HepG2 (cell line): ENCODE measurements around the gene PXK. TPM values are rescaled to one million over a fixed set of nuclear protein-coding genes. Genes with fewer than 3 reads are reported as not detected.

Source experiments
- PCBP2 ChIP-seq: fragments of 200-400 bp; formaldehyde crosslinking; optimal IDR thresholded peaks from 2 replicates; pipeline ENCODE3; 2018; ENCODE audit warnings: low read length, low read depth; ENCODE audit not compliant: poor library complexity, severe bottlenecking
- POLR2G ChIP-seq: fragments of 200-400 bp; formaldehyde crosslinking; IDR thresholded peaks from 2 replicates; pipeline ENCODE4 v1.6.1; 2018; ENCODE audit warnings: mild to moderate bottlenecking, low read depth, low read length, moderate library complexity
- RFX3 ChIP-seq: IDR thresholded peaks from 2 replicates; pipeline ENCODE4 v1.6.1; 2016; ENCODE audit warnings: missing biosample characterization, missing genetic modification reagents
- SAP130 ChIP-seq: IDR thresholded peaks from 2 replicates; pipeline ENCODE4 v1.6.1; 2016; ENCODE audit warnings: low read depth
- ZC3H4 ChIP-seq: sonication (generic); formaldehyde crosslinking; IDR thresholded peaks from 2 replicates; pipeline ENCODE4 v1.4.0; 2020; ENCODE audit warnings: missing genetic modification reagents, borderline replicate concordance
- ZNF101 ChIP-seq: sonication (generic); formaldehyde crosslinking; IDR thresholded peaks from 2 replicates; pipeline ENCODE4 v1.4.0; 2020; ENCODE audit warnings: mild to moderate bottlenecking, low read depth, missing genetic modification reagents, borderline replicate concordance
- ZNF496 ChIP-seq: sonication (generic); formaldehyde crosslinking; IDR thresholded peaks from 2 replicates; pipeline ENCODE4 v1.8.1; 2023; ENCODE audit warnings: mild to moderate bottlenecking, moderate library complexity, missing genetic modification reagents; ENCODE audit not compliant: insufficient replicate concordance
- ZNF841 ChIP-seq: sonication (generic); formaldehyde crosslinking; IDR thresholded peaks from 2 replicates; pipeline ENCODE4 v1.8.1; 2023; ENCODE audit warnings: missing genetic modification reagents, borderline replicate concordance
- polyA plus RNA-seq, 8 experiments: library from polyadenylated mRNA; depleted of rRNA in 3 of 8; stranded (reverse) in 7 of 8; unstranded in 1 of 8; fragments of >200 nt; fragmentation: Illumina TruSeq in 4 of 8; extraction: Trizol in 4 of 8; gene quantifications; 2 replicates each; pipeline versions ENCODE4 v1.2.1 to v1.2.3, GENCODE V29; 2011 to 2016; ENCODE audit warnings: low read depth in 4 of 8, missing spikeins in 1 of 8, mixed read lengths in 1 of 8; ENCODE audit not compliant: insufficient read depth in 1 of 8
- total RNA-seq, 5 experiments: library from RNA; depleted of rRNA; stranded (reverse); fragments of >200 nt; fragmentation: Illumina TruSeq; extraction: Trizol; gene quantifications; 2 replicates each; pipeline ENCODE4 v1.2.3, GENCODE V29; 2016; ENCODE audit warnings: low read depth in 1 of 5
- TF ChIP-seq, protein P1 (sequence below): IDR thresholded peaks from 2 replicates; pipeline ENCODE4 v1.4.0; 2020; ENCODE audit warnings: mild to moderate bottlenecking, missing genetic modification reagents
- TF ChIP-seq, protein P2 (sequence below): sonication (generic); formaldehyde crosslinking; IDR thresholded peaks from 2 replicates; pipeline ENCODE4 v1.4.0; 2020; ENCODE audit warnings: missing genetic modification reagents
- TF ChIP-seq, protein P3 (sequence below): sonication (generic); formaldehyde crosslinking; IDR thresholded peaks from 2 replicates; pipeline ENCODE4 v1.4.0; 2020; ENCODE audit warnings: low read depth, missing genetic modification reagents
- TF ChIP-seq, protein P4 (sequence below): sonication (generic); formaldehyde crosslinking; IDR thresholded peaks from 2 replicates; pipeline ENCODE4 v1.9.0; 2022; ENCODE audit warnings: missing genetic modification reagents, mild to moderate bottlenecking, borderline replicate concordance
- TF ChIP-seq, protein P5 (sequence below): sonication (generic); formaldehyde crosslinking; IDR thresholded peaks from 2 replicates; pipeline ENCODE4 v1.5.0; 2020; ENCODE audit warnings: missing genetic modification reagents, mild to moderate bottlenecking, borderline replicate concordance

PXK gene
- total and polyA plus RNA-seq, 2 of the 13 experiments (the other 11 are each of a cell fraction or from before 2014, with no cell fraction given): 6.4 to 18.6 TPM

DNA sequence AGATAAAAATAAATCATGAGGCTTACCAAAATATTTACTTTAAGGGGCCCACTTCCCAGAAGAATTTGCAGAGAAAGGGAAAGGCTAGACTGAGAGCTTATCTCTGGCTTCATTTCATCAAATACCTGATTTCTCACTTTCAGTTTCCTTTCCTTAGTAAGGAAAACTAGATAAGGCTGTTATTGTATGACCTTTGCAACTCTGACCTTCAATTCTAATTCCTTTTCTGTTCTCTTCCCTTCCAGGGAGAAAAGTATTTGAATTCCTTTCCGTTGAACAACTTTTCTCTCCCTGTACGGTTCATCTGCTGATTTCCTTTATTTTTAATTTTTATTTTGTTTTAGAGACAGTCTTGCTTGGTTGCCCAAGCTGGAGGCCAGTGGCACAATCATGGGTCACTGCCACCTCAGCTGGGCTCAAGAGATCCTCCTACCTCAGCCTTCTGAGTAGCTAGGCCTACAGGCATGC, 7.1 kb upstream of the PXK start (continued):
- no peak for TF ChIP-seq POLR2G
- TF ChIP-seq PCBP2: no peak
- TF ChIP-seq SAP130 (CRISPR knock-in tag): 0 out of 2 replicates have a peak, but pooled peaks have one; percentile 21
- TF ChIP-seq, protein P1, sequence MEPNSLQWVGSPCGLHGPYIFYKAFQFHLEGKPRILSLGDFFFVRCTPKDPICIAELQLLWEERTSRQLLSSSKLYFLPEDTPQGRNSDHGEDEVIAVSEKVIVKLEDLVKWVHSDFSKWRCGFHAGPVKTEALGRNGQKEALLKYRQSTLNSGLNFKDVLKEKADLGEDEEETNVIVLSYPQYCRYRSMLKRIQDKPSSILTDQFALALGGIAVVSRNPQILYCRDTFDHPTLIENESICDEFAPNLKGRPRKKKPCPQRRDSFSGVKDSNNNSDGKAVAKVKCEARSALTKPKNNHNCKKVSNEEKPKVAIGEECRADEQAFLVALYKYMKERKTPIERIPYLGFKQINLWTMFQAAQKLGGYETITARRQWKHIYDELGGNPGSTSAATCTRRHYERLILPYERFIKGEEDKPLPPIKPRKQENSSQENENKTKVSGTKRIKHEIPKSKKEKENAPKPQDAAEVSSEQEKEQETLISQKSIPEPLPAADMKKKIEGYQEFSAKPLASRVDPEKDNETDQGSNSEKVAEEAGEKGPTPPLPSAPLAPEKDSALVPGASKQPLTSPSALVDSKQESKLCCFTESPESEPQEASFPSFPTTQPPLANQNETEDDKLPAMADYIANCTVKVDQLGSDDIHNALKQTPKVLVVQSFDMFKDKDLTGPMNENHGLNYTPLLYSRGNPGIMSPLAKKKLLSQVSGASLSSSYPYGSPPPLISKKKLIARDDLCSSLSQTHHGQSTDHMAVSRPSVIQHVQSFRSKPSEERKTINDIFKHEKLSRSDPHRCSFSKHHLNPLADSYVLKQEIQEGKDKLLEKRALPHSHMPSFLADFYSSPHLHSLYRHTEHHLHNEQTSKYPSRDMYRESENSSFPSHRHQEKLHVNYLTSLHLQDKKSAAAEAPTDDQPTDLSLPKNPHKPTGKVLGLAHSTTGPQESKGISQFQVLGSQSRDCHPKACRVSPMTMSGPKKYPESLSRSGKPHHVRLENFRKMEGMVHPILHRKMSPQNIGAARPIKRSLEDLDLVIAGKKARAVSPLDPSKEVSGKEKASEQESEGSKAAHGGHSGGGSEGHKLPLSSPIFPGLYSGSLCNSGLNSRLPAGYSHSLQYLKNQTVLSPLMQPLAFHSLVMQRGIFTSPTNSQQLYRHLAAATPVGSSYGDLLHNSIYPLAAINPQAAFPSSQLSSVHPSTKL (CRISPR knock-in tag): peak; percentile 45; the same call in 1 of the 2 replicates
- TF ChIP-seq ZNF101 (CRISPR knock-in tag): no peak
- TF ChIP-seq, protein P2, sequence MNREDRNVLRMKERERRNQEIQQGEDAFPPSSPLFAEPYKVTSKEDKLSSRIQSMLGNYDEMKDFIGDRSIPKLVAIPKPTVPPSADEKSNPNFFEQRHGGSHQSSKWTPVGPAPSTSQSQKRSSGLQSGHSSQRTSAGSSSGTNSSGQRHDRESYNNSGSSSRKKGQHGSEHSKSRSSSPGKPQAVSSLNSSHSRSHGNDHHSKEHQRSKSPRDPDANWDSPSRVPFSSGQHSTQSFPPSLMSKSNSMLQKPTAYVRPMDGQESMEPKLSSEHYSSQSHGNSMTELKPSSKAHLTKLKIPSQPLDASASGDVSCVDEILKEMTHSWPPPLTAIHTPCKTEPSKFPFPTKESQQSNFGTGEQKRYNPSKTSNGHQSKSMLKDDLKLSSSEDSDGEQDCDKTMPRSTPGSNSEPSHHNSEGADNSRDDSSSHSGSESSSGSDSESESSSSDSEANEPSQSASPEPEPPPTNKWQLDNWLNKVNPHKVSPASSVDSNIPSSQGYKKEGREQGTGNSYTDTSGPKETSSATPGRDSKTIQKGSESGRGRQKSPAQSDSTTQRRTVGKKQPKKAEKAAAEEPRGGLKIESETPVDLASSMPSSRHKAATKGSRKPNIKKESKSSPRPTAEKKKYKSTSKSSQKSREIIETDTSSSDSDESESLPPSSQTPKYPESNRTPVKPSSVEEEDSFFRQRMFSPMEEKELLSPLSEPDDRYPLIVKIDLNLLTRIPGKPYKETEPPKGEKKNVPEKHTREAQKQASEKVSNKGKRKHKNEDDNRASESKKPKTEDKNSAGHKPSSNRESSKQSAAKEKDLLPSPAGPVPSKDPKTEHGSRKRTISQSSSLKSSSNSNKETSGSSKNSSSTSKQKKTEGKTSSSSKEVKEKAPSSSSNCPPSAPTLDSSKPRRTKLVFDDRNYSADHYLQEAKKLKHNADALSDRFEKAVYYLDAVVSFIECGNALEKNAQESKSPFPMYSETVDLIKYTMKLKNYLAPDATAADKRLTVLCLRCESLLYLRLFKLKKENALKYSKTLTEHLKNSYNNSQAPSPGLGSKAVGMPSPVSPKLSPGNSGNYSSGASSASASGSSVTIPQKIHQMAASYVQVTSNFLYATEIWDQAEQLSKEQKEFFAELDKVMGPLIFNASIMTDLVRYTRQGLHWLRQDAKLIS (CRISPR knock-in tag): no peak
- no peak for TF ChIP-seq RFX3
- TF ChIP-seq, protein P3, sequence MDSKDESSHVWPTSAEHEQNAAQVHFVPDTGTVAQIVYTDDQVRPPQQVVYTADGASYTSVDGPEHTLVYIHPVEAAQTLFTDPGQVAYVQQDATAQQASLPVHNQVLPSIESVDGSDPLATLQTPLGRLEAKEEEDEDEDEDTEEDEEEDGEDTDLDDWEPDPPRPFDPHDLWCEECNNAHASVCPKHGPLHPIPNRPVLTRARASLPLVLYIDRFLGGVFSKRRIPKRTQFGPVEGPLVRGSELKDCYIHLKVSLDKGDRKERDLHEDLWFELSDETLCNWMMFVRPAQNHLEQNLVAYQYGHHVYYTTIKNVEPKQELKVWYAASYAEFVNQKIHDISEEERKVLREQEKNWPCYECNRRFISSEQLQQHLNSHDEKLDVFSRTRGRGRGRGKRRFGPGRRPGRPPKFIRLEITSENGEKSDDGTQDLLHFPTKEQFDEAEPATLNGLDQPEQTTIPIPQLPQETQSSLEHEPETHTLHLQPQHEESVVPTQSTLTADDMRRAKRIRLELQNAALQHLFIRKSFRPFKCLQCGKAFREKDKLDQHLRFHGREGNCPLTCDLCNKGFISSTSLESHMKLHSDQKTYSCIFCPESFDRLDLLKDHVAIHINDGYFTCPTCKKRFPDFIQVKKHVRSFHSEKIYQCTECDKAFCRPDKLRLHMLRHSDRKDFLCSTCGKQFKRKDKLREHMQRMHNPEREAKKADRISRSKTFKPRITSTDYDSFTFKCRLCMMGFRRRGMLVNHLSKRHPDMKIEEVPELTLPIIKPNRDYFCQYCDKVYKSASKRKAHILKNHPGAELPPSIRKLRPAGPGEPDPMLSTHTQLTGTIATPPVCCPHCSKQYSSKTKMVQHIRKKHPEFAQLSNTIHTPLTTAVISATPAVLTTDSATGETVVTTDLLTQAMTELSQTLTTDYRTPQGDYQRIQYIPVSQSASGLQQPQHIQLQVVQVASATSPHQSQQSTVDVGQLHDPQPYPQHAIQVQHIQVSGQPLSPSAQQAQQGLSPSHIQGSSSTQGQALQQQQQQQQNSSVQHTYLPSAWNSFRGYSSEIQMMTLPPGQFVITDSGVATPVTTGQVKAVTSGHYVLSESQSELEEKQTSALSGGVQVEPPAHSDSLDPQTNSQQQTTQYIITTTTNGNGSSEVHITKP (CRISPR knock-in tag): no peak
- no peak for TF ChIP-seq ZC3H4 (CRISPR knock-in tag)
- TF ChIP-seq, protein P4, sequence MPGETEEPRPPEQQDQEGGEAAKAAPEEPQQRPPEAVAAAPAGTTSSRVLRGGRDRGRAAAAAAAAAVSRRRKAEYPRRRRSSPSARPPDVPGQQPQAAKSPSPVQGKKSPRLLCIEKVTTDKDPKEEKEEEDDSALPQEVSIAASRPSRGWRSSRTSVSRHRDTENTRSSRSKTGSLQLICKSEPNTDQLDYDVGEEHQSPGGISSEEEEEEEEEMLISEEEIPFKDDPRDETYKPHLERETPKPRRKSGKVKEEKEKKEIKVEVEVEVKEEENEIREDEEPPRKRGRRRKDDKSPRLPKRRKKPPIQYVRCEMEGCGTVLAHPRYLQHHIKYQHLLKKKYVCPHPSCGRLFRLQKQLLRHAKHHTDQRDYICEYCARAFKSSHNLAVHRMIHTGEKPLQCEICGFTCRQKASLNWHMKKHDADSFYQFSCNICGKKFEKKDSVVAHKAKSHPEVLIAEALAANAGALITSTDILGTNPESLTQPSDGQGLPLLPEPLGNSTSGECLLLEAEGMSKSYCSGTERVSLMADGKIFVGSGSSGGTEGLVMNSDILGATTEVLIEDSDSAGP (CRISPR knock-in tag): no peak
- TF ChIP-seq, protein P5, sequence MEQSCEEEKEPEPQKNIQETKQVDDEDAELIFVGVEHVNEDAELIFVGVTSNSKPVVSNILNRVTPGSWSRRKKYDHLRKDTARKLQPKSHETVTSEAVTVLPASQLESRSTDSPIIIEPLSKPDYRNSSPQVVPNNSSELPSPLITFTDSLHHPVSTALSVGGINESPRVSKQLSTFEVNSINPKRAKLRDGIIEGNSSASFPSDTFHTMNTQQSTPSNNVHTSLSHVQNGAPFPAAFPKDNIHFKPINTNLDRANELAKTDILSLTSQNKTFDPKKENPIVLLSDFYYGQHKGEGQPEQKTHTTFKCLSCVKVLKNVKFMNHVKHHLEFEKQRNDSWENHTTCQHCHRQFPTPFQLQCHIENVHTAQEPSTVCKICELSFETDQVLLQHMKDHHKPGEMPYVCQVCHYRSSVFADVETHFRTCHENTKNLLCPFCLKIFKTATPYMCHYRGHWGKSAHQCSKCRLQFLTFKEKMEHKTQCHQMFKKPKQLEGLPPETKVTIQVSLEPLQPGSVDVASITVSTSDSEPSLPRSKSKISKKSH: no peak
- TF ChIP-seq ZNF496: no peak
- TF ChIP-seq ZNF841 (CRISPR knock-in tag): no peak
